A549 (cell line): Measurements from ENCODE around the gene KLHL9.

Experiments used
- EP300 ChIP-seq, 2 experiments: fragments of >200 bp; sonication (Bioruptor Twin); formaldehyde crosslinking; IDR thresholded peaks; 2 replicates in 1 of 2; 3 replicates in 1 of 2; pipeline ENCODE4 v1.6.1; 2016 to 2017
- JUNB ChIP-seq: fragments of >200 bp; sonication (Bioruptor Twin); formaldehyde crosslinking; IDR thresholded peaks from 2 replicates; pipeline ENCODE4 v1.6.1; 2016
- TF ChIP-seq, protein P1 (sequence below): fragments of >200 bp; sonication (Bioruptor Twin); formaldehyde crosslinking; IDR thresholded peaks from 3 replicates; pipeline ENCODE4 v1.5.1; 2016

GRCh38 chr9:21316032-21316842 lies 19.0 kb downstream of the KLHL9 start:
- TF ChIP-seq, protein P1, sequence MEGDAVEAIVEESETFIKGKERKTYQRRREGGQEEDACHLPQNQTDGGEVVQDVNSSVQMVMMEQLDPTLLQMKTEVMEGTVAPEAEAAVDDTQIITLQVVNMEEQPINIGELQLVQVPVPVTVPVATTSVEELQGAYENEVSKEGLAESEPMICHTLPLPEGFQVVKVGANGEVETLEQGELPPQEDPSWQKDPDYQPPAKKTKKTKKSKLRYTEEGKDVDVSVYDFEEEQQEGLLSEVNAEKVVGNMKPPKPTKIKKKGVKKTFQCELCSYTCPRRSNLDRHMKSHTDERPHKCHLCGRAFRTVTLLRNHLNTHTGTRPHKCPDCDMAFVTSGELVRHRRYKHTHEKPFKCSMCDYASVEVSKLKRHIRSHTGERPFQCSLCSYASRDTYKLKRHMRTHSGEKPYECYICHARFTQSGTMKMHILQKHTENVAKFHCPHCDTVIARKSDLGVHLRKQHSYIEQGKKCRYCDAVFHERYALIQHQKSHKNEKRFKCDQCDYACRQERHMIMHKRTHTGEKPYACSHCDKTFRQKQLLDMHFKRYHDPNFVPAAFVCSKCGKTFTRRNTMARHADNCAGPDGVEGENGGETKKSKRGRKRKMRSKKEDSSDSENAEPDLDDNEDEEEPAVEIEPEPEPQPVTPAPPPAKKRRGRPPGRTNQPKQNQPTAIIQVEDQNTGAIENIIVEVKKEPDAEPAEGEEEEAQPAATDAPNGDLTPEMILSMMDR: no peak
- no peak for TF ChIP-seq JUNB
- no peak for TF ChIP-seq EP300 (IDR thresholded peaks at IDR 0.05)
